ENCODE results near the gene PCDHGA7.
"Not testable (repeated sequence)": the region's sequence is repeated elsewhere in the genome, so short reads cannot be mapped to it uniquely, and the experiment has no call there.

PCDHGA7 gene

DNA sequence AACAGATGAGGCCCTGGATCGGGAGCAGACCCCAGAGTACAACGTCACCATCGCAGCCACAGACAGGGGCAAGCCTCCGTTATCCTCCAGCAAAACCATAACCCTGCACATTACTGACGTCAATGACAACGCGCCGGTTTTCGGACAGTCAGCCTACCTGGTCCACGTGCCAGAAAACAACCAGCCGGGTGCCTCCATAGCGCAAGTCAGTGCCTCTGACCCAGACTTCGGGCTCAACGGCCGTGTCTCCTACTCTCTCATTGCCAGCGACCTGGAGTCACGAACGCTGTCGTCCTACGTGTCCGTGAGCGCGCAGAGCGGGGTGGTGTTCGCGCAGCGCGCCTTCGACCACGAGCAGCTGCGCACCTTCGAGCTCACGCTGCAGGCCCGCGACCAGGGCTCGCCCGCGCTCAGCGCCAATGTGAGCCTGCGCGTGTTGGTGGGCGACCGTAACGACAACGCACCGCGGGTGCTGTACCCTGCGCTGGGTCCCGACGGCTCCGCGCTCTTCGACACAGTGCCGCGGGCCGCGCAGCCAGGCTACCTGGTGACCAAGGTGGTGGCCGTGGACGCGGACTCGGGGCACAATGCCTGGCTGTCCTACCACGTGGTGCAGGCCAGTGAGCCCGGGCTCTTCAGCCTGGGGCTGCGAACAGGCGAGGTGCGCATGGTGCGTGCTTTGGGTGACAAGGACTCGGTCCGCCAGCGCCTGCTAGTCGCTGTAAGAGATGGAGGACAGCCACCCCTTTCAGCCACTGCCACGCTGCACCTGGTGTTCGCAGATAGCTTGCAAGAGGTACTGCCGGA, 36.7 kb downstream of the PCDHGA7 start:
- Mint-ChIP-seq H3K9me3 (peaks cover 16 to 26% of the 10 kb centered on the region in 2 donors), H3K27ac (peak overlapping the region; percentile 67), H3K27me3 (peaks cover 63 to 79% of the 10 kb centered on the region in 2 donors), H3K4me1 (peaks cover 9 to 18% of the 10 kb centered on the region in 2 donors), H3K4me3 (peak overlapping the region in 1 of 2 donors; percentile 25), H3K36me3 (peaks cover 19 to 23% of the 10 kb centered on the region in 2 donors)
- DNase-seq (no peak), ATAC-seq (replicated peaks) (no peak)

DNA sequence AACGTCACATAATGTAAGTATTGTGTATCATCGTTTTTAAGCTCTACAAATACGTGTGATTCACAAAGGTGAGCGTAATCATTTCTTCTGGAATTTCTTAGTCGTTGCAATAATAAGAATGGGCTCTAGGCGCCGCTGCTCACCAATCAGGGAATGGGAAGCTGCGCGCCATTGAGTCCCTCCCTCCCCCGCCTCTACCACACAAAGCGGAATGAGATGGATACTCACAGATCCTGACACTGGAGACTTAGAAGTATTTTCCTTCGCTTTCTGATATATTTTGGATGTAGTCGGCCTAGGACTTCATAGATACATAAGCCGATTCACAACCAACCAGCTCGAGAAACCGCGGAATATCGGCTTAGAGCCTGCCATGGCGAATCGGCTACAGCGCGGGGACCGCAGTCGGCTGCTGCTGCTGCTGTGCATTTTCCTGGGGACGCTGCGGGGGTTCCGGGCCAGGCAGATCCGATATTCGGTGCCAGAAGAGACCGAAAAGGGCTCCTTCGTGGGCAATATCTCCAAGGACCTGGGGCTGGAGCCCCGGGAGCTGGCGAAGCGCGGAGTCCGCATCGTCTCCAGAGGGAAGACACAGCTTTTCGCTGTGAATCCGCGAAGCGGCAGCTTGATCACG, 38.4 kb downstream of the PCDHGA7 start, which contains the start of gene PCDHGA11:
Gene PCDHGA11, plus strand, starts transcription at position 197 of the 634 bp plus-strand sequence. Its CDS starts 177 bp downstream, at position 374.
- peaks cover 13 to 23% of the 10 kb centered on the region in 2 donors for H3K9me3 Mint-ChIP-seq
- no peak for DNase-seq
- H3K27ac Mint-ChIP-seq: peak within 1 kb of the TSS; percentile 83
- H3K27me3 Mint-ChIP-seq: peaks cover 63 to 68% of the 10 kb centered on the region in 2 donors
- H3K4me1 Mint-ChIP-seq: peaks cover 6 to 18% of the 10 kb centered on the region in 2 donors
- H3K36me3 Mint-ChIP-seq: peaks cover 13 to 18% of the 10 kb centered on the region in 2 donors
- peak within 1 kb of the TSS; percentile 75 to 76 for H3K4me3 Mint-ChIP-seq
- ATAC-seq (replicated peaks): no peak

DNA sequence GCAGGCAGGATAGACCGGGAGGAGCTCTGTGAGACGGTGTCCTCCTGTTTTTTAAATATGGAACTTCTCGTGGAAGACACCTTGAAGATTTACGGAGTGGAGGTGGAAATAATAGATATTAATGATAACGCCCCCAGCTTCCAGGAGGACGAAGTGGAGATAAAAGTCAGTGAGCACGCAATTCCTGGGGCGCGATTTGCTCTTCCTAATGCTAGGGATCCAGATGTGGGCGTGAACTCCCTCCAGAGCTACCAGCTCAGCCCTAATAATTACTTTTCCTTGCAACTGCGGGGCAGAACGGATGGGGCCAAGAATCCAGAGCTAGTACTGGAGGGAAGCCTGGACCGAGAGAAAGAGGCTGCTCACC, 38.9 kb downstream of the PCDHGA7 start:
- DNase-seq: no peak
- ATAC-seq (replicated peaks): no peak
- Mint-ChIP-seq H3K4me1 (peaks cover 6 to 18% of the 10 kb centered on the region in 2 donors), H3K4me3 (peak overlapping the region; percentile 75 to 76), H3K36me3 (peaks cover 13 to 18% of the 10 kb centered on the region in 2 donors), H3K27ac (peak overlapping the region; percentile 83), H3K9me3 (peaks cover 13 to 23% of the 10 kb centered on the region in 2 donors), H3K27me3 (peaks cover 68% of the 10 kb centered on the region in 2 donors)

DNA sequence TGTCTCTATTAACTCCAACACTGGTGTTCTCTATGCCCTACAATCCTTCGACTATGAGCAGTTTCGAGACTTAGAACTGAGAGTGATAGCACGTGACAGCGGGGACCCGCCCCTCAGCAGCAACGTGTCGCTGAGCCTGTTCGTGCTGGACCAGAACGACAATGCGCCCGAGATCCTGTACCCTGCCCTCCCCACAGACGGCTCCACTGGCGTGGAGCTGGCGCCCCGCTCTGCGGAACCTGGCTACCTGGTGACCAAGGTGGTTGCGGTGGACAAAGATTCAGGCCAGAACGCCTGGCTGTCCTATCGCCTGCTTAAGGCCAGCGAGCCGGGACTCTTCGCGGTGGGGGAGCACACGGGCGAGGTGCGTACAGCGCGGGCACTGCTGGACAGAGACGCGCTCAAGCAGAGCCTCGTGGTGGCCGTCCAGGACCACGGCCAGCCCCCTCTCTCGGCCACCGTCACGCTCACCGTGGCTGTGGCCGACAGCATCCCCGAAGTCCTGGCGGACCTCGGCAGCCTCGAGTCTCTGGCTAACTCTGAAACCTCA, 40.3 kb downstream of the PCDHGA7 start:
- no peak for ATAC-seq (replicated peaks)
- Mint-ChIP-seq H3K27me3 (peaks cover 68 to 73% of the 10 kb centered on the region in 2 donors), H3K36me3 (peaks cover 13 to 18% of the 10 kb centered on the region in 2 donors), H3K9me3 (peaks cover 11 to 22% of the 10 kb centered on the region in 2 donors), H3K4me1 (peaks cover 3 to 12% of the 10 kb centered on the region in 2 donors), H3K4me3 (peak overlapping the region in 1 of 2 donors; percentile 25), H3K27ac (no peak overlapping the region)
- no peak for DNase-seq

DNA sequence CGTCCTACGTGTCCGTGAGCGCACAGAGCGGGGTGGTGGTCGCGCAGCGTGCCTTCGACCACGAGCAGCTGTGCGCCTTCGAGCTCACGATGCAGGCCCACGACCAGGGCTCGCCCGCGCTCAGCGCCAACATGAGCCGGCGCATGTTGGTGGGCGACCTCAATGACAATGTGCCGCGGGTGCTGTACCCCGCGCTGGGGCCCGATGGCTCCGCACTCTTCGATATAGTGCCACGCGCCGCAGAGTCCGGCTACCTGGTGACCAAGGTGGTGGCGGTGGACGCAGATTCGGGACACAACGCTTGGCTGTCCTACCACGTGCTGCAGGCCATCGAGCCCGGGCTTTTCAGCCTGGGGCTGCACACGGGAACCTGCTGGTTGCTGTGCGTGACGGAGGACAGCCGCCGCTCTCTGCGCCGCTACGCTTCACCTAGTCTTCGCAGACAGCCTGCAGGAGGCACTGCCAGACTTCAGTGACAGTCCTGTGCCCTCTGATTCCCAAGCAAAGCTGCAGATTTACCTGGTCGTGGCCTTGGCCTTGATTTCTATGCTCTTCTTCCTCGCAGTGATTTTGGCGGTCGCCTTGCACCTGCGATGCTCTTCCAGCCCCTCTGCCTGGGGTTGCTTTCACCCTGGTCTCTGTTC, 45.4 kb downstream of the PCDHGA7 start:
- no peak for DNase-seq
- H3K9me3 Mint-ChIP-seq: peaks cover 15 to 17% of the 10 kb centered on the region in 2 donors
- no peak overlapping the region for H3K4me3 Mint-ChIP-seq
- peaks cover 61 to 65% of the 10 kb centered on the region in 2 donors for H3K27me3 Mint-ChIP-seq
- H3K4me1 Mint-ChIP-seq: peaks cover 14 to 22% of the 10 kb centered on the region in 2 donors
- H3K36me3 Mint-ChIP-seq: peaks cover 6 to 29% of the 10 kb centered on the region in 2 donors
- no peak overlapping the region for H3K27ac Mint-ChIP-seq
- no peak for ATAC-seq (replicated peaks)

GRCh38 chr5:141430332-141431113, 48.0 kb downstream of the PCDHGA7 start, which contains the start of gene PCDHGA12:
Gene PCDHGA12, plus strand, starts transcription at chr5:141430507. Its CDS starts 253 bp downstream, at chr5:141430760.
- peaks cover 9 to 32% of the 10 kb centered on the region in 2 donors for H3K36me3 Mint-ChIP-seq
- peak within 1 kb of the TSS; percentile 89 for H3K27ac Mint-ChIP-seq
- peak; percentile 42 to 82 for ATAC-seq (replicated peaks)

DNA sequence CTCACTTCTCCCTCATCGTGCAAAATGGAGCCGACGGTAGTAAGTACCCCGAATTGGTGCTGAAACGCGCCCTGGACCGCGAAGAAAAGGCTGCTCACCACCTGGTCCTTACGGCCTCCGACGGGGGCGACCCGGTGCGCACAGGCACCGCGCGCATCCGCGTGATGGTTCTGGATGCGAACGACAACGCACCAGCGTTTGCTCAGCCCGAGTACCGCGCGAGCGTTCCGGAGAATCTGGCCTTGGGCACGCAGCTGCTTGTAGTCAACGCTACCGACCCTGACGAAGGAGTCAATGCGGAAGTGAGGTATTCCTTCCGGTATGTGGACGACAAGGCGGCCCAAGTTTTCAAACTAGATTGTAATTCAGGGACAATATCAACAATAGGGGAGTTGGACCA, 48.7 kb downstream of the PCDHGA7 start:
- Mint-ChIP-seq H3K27ac (peak overlapping the region; percentile 76), H3K36me3 (peaks cover 9 to 32% of the 10 kb centered on the region in 2 donors), H3K4me1 (peaks cover 14 to 22% of the 10 kb centered on the region in 2 donors), H3K27me3 (peaks cover 55 to 73% of the 10 kb centered on the region in 2 donors), H3K9me3 (peaks cover 20 to 24% of the 10 kb centered on the region in 2 donors), H3K4me3 (peak overlapping the region; percentile 64 to 82)
- ATAC-seq (replicated peaks) (peak; percentile 25 to 69), DNase-seq (no peak)

More at GRCh38 chr5:141430332-141431113, 48.0 kb downstream of the PCDHGA7 start, which contains the start of gene PCDHGA12:
- H3K4me3 Mint-ChIP-seq: peak within 1 kb of the TSS; percentile 64 to 82
- peak; percentile 38 for DNase-seq
- H3K9me3 Mint-ChIP-seq: peaks cover 20 to 24% of the 10 kb centered on the region in 2 donors
- H3K4me1 Mint-ChIP-seq: peaks cover 14 to 22% of the 10 kb centered on the region in 2 donors
- H3K27me3 Mint-ChIP-seq: peaks cover 60 to 78% of the 10 kb centered on the region in 2 donors

GRCh38 chr5:141432308-141432707, 49.8 kb downstream of the PCDHGA7 start:
- H3K9me3 Mint-ChIP-seq: peaks cover 20 to 24% of the 10 kb centered on the region in 2 donors
- peak overlapping the region in 1 of 2 donors; percentile 82 for H3K4me3 Mint-ChIP-seq
- DNase-seq; ATAC-seq (replicated peaks): not testable (repeated sequence)
- H3K36me3 Mint-ChIP-seq: peaks cover 9 to 32% of the 10 kb centered on the region in 2 donors
- H3K4me1 Mint-ChIP-seq: peaks cover 14 to 22% of the 10 kb centered on the region in 2 donors
- H3K27ac Mint-ChIP-seq: peak overlapping the region; percentile 81
- H3K27me3 Mint-ChIP-seq: peaks cover 48 to 71% of the 10 kb centered on the region in 2 donors

GRCh38 chr5:141432726-141433125, 50.2 kb downstream of the PCDHGA7 start:
- Mint-ChIP-seq H3K27me3 (peaks cover 48 to 67% of the 10 kb centered on the region in 2 donors), H3K9me3 (peaks cover 20 to 24% of the 10 kb centered on the region in 2 donors), H3K4me1 (peaks cover 14 to 22% of the 10 kb centered on the region in 2 donors), H3K4me3 (peak overlapping the region in 1 of 2 donors; percentile 25), H3K36me3 (peaks cover 9 to 30% of the 10 kb centered on the region in 2 donors)
- ATAC-seq (replicated peaks); DNase-seq; H3K27ac Mint-ChIP-seq: not testable (repeated sequence)

- H3K36me3 Mint-ChIP-seq: peaks cover 9 to 23% of the 10 kb centered on the region in 2 donors
- peaks cover 16 to 20% of the 10 kb centered on the region in 2 donors for H3K9me3 Mint-ChIP-seq
- peaks cover 41 to 59% of the 10 kb centered on the region in 2 donors for H3K27me3 Mint-ChIP-seq
- H3K27ac Mint-ChIP-seq: no peak overlapping the region
- no peak overlapping the region for H3K4me3 Mint-ChIP-seq
- ATAC-seq (replicated peaks): no peak
- no peak for DNase-seq
- H3K4me1 Mint-ChIP-seq: peaks cover 14 to 22% of the 10 kb centered on the region in 2 donors
Measured at GRCh38 chr5:141434006-141434405, 51.5 kb downstream of the PCDHGA7 start.
